Fibroblast of mammary gland (primary cell): Measurements from ENCODE around the gene MYLK2.

Experiments used
- DNase-seq: peaks from one replicate; pipeline ENCODE4 v3.0.0-alpha.2; 2010; ENCODE audit warnings: low read depth
- H3K4me3 ChIP-seq: 2 replicates; pipeline ENCODE4 v1.5.1; 2011; ENCODE audit warnings: low read depth, mild to moderate bottlenecking, low read length, moderate library complexity; ENCODE audit not compliant: control insufficient read depth
- TF ChIP-seq, protein P1 (sequence below): conservative IDR thresholded peaks from 2 replicates; pipeline ENCODE4 v1.5.1; 2011; ENCODE audit warnings: low read depth, low read length, inconsistent platforms; ENCODE audit not compliant: control insufficient read depth, insufficient read depth

The MYLK2 gene

DNA sequence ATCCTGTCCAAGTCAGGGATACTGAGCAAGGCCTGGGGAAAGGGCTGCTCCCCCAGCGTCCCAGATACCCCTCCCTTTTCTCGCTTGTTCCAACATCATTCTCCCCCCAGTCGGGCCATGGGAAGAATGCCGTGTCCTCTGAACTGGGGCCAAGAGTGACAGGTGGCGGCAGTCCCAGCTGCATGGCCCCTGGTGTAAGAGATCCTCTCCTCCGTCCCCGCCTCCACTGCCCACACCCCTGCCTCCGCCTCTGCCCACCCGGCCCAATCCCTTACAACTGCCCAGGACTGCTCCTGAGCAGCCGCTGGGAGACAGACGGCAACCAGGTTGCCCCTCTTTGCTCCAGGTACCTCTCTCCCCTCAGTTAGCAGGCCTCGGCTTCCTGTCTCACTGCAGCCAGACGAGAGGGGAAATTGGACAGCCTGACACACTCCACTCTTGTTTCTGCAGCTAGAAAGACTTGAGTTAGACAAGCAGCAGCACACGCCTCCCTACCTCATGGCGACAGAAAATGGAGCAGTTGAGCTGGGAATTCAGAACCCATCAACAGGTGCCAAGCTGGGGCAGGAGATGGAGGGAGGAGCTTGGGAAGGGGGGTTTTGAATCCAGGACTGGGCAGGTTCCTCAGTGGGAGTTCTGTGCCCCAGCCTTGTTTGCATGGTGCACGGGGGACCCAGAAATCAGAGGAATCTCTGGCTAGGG lies at the start of gene MYLK2:
TSS of gene MYLK2 (plus strand) at position 274 of the 702 bp plus-strand sequence. CDS start at position 499, 225 bp downstream.
- no peak within 1 kb of the TSS for H3K4me3 ChIP-seq
- TF ChIP-seq, protein P1, sequence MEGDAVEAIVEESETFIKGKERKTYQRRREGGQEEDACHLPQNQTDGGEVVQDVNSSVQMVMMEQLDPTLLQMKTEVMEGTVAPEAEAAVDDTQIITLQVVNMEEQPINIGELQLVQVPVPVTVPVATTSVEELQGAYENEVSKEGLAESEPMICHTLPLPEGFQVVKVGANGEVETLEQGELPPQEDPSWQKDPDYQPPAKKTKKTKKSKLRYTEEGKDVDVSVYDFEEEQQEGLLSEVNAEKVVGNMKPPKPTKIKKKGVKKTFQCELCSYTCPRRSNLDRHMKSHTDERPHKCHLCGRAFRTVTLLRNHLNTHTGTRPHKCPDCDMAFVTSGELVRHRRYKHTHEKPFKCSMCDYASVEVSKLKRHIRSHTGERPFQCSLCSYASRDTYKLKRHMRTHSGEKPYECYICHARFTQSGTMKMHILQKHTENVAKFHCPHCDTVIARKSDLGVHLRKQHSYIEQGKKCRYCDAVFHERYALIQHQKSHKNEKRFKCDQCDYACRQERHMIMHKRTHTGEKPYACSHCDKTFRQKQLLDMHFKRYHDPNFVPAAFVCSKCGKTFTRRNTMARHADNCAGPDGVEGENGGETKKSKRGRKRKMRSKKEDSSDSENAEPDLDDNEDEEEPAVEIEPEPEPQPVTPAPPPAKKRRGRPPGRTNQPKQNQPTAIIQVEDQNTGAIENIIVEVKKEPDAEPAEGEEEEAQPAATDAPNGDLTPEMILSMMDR: no peak
- DNase-seq: no peak

DNA sequence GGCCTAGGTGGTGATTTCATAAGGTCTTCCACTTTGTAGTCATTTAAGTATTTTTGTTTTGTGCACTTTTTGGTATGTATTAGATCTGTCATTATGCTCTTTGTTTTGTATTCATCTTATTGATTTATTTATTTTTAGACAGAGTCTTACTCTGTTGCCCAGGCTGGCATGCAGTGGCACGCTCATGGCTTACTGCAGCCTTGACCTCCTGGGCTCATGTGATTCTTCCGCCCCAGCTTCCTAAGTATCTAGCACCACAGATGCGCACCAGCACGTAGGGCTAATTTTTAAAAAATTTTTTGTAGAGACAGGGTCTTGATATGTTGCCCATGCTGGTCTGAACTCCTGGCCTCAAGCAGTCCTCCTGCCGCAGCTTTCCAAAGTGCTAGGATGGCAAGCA lies 49.5 kb upstream of the MYLK2 start:
- DNase-seq: no peak
- TF ChIP-seq, protein P1: no peak
- H3K4me3 ChIP-seq: no peak overlapping the region

DNA sequence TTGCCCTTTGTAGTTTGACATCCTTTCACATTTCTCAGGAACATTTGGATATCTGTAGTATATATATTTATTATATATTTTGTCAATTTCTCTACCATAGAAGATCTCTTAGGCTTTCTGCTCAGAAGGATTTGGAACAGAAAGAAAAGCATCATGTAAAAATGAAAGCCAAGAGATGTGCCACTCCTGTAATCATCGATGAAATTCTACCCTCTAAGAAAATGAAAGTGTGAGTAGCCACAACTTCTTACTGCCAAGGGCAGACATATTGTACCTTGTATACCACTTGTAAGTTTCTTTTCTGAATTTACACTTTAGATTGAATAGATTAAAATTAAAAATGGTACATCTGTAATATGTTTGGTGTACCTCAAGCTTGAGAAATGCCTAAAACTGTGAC lies 48.9 kb upstream of the MYLK2 start:
- no peak for DNase-seq
- TF ChIP-seq, protein P1: no peak
- no peak overlapping the region for H3K4me3 ChIP-seq

DNA sequence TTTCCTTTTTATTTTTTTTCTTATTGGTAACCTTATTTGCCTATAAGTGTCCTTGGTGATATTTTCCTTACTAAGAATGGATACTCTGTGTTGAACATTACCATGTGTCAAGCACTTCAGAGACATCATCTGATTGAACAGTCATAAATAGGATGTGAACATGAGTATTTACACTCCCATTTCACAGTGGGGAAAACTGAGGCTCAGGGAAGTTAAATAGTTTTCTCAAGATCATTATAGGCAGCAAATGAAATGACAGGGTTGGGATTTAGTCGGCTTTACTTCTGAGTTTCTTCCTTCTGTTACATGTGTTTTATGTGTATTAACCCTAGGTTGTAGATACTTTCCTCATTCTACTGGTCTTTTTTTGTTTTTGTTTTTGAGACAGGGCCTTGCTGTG lies 44.7 kb upstream of the MYLK2 start:
- no peak overlapping the region for H3K4me3 ChIP-seq
- TF ChIP-seq, protein P1: no peak
- DNase-seq: no peak

DNA sequence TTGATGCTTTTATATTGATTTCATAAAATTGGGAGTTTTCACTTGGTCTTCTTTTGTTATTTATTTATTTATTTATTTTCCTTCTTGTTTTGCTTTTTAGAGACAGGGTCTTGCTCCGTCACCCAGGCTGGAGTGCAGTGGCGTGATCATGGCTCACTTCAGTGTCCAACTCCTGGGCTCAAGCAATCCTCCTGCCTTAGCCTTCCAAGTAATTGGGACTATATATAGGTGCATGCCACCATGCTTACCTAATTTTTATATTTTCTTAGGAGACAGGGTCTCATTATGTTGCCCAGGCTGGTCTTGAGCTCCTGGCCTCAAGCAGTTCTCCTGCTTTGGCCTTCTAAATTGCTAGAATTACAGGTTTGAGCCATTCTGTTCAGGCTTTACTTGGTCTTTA lies 38.3 kb upstream of the MYLK2 start:
- no peak for DNase-seq
- no peak overlapping the region for H3K4me3 ChIP-seq
- TF ChIP-seq, protein P1: no peak

DNA sequence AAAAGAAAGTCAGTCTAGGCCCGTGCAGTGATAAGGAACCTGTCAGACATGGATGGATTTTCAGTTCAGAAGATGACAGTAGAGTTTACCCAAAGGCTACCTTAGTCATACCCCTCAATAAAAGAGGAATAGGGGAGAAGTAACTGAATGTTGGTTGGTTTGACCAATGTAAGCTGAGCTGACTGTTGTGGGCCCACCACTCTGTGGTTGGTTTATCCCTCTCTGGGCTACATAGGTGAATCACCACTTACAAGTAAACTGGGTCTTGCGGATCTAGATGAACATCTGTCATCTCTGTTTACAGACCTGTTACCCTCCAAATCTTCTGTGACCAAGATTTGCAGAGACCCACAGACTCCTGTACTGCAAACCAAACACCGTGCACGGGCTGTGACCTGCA lies 37.2 kb upstream of the MYLK2 start:
- TF ChIP-seq, protein P1: no peak
- DNase-seq: no peak
- H3K4me3 ChIP-seq: no peak overlapping the region
